Measurements from ENCODE around the gene PPFIA1.
"Not testable (repeated sequence)": the region's sequence is repeated elsewhere in the genome, so short reads cannot be mapped to it uniquely, and the experiment has no call there.

Gene PPFIA1

DNA sequence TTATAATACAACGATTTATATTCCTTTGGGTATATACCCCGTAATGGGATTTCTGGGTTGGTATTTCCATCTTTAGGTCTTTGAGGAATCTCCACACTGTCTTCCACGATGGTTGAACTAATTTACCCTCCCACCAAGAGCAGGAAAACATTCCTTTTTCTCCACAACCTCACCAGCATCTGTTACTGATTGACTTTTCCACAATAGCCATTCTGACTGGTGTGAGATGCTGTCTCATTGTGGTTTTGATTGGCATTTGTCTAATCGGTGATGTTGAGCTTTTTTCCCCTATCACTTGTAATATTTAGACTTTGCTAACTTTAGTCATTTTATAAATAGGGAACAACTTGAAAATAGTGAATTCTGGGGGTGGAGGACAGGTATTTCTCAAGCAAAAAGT, 58.1 kb downstream of the PPFIA1 start:
- Histone ChIP-seq H3K79me2 (no peaks in the 10 kb centered on the region), H2AFZ (no peak overlapping the region), H3K4me3 (ENCODE audit: low read depth, low read length) (no peak overlapping the region), H3K9me3 (ENCODE audit: control insufficient read depth, low read length) (no peaks in the 10 kb centered on the region), H3K4me2 (ENCODE audit: low read length) (no peak overlapping the region), H3K4me1 (peaks cover 4% of the 10 kb centered on the region), H3K36me3 (ENCODE audit: control insufficient read depth, insufficient read depth, low read length) (no peaks in the 10 kb centered on the region), H3K9ac (no peak overlapping the region), H3K27ac (no peak overlapping the region), H3K27me3 (ENCODE audit: control insufficient read depth, insufficient read depth, low read length) (no peaks in the 10 kb centered on the region)
- TF ChIP-seq, protein P1, sequence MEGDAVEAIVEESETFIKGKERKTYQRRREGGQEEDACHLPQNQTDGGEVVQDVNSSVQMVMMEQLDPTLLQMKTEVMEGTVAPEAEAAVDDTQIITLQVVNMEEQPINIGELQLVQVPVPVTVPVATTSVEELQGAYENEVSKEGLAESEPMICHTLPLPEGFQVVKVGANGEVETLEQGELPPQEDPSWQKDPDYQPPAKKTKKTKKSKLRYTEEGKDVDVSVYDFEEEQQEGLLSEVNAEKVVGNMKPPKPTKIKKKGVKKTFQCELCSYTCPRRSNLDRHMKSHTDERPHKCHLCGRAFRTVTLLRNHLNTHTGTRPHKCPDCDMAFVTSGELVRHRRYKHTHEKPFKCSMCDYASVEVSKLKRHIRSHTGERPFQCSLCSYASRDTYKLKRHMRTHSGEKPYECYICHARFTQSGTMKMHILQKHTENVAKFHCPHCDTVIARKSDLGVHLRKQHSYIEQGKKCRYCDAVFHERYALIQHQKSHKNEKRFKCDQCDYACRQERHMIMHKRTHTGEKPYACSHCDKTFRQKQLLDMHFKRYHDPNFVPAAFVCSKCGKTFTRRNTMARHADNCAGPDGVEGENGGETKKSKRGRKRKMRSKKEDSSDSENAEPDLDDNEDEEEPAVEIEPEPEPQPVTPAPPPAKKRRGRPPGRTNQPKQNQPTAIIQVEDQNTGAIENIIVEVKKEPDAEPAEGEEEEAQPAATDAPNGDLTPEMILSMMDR (IDR thresholded peaks at IDR 0.05), result no peak

DNA sequence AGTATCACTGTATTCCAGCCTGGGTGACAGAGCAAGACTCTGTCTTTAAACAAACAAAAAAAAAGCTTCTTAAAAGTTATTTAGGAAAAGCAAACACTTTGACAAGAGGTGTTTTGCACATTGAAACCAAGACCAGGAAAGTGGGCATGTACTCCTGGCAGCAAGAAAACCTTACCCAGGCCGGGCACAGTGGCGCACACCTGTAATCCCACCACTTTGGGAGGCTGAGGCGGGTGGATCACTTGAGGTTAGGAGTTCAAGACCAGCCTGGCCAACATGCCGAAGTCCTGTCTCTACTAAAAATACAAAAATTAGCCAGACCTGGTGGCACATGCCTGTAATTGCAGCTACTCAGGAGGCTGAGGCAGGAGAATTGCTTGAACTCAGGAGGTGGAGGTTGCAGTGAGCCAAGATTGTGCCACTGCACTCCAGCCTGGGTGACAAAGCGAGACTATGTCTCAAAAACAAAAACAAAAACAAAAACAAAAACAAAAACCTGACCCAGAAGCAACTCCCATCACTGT, 60.9 kb downstream of the PPFIA1 start:
- not testable (repeated sequence) for H3K36me3 ChIP-seq (ENCODE audit: control insufficient read depth, insufficient read depth, low read length); H3K79me2 ChIP-seq; H3K4me1 ChIP-seq; H3K4me3 ChIP-seq (ENCODE audit: low read depth, low read length); H3K27ac ChIP-seq; H3K9ac ChIP-seq; H2AFZ ChIP-seq; H3K27me3 ChIP-seq (ENCODE audit: control insufficient read depth, insufficient read depth, low read length); H3K9me3 ChIP-seq (ENCODE audit: control insufficient read depth, low read length); H3K4me2 ChIP-seq (ENCODE audit: low read length)

DNA sequence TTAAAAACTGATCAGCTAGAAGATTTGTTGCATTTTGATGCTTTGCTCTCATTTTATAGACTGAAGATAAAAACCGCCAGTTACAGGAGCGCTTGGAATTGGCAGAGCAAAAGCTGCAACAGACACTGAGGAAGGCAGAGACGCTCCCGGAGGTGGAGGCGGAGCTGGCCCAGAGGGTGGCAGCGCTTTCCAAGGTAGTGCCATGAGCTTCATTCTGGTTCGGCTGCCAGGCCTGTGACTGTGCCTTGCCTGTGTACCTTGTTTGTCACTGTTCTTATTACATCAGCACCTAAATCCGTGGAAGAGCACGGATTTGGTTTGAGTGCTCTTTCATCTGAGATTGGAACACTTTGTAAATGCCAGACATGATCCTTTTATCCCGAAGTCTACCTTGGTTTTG, 61.4 kb downstream of the PPFIA1 start:
- H3K9ac ChIP-seq, result no peak overlapping the region
- TF ChIP-seq, protein P1 (IDR thresholded peaks at IDR 0.05), result no peak
- H3K4me2 ChIP-seq (ENCODE audit: low read length), result no peak overlapping the region
- no peaks in the 10 kb centered on the region for H3K4me1 ChIP-seq
- H2AFZ ChIP-seq, result no peak overlapping the region
- no peaks in the 10 kb centered on the region for H3K36me3 ChIP-seq (ENCODE audit: control insufficient read depth, insufficient read depth, low read length)
- no peak overlapping the region for H3K4me3 ChIP-seq (ENCODE audit: low read depth, low read length)
- no peaks in the 10 kb centered on the region for H3K79me2 ChIP-seq
- H3K27me3 ChIP-seq (ENCODE audit: control insufficient read depth, insufficient read depth, low read length), result no peaks in the 10 kb centered on the region
- no peaks in the 10 kb centered on the region for H3K9me3 ChIP-seq (ENCODE audit: control insufficient read depth, low read length)
- H3K27ac ChIP-seq, result no peak overlapping the region

DNA sequence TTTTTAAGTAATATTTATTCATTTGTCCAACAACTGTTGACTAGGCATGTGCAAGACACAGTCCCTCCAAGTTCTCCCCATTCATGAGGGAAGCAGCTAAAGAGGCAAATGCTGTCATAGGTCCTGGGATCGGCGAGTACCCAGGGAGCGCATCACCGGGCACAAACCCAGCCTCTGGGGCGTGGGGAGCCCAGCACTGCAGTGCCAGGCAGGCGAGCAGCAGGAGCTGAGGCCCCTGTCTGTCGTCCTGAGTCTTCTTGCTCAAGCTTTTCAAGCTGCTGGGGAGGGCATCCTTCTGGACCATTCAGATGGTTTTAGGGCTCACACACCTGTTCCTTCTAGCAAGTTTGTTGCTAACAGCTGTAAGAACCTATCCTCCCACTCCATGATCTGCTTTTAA, 62.1 kb downstream of the PPFIA1 start:
- Histone ChIP-seq H2AFZ (no peak overlapping the region), H3K36me3 (ENCODE audit: control insufficient read depth, insufficient read depth, low read length) (no peaks in the 10 kb centered on the region), H3K27me3 (ENCODE audit: control insufficient read depth, insufficient read depth, low read length) (no peaks in the 10 kb centered on the region), H3K4me1 (no peaks in the 10 kb centered on the region), H3K9ac (no peak overlapping the region), H3K27ac (no peak overlapping the region), H3K79me2 (no peaks in the 10 kb centered on the region), H3K4me2 (ENCODE audit: low read length) (no peak overlapping the region), H3K9me3 (ENCODE audit: control insufficient read depth, low read length) (no peaks in the 10 kb centered on the region), H3K4me3 (ENCODE audit: low read depth, low read length) (no peak overlapping the region)
- TF ChIP-seq, protein P1 (IDR thresholded peaks at IDR 0.05), result no peak

DNA sequence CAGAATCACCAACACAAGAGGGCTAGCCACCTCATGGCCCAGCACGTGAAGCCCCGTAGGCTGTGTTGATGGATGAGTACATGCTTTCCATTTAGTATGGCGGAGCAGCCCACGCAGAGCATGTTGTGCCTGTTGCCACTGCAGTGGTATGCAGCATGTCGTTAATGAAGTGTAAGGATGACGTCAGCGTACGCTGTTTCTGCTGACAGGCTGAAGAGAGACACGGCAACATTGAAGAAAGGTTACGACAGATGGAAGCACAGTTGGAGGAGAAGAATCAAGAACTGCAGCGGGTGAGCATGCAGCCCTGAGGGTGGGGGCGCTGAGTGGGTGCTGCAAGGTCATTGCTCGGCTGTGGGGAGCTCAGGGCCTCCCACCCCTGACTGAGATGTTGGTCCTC, 62.8 kb downstream of the PPFIA1 start:
- H3K4me1 ChIP-seq, result no peaks in the 10 kb centered on the region
- no peaks in the 10 kb centered on the region for H3K36me3 ChIP-seq (ENCODE audit: control insufficient read depth, insufficient read depth, low read length)
- TF ChIP-seq, protein P1 (IDR thresholded peaks at IDR 0.05), result no peak
- H3K79me2 ChIP-seq, result no peaks in the 10 kb centered on the region
- H3K27ac ChIP-seq, result no peak overlapping the region
- no peak overlapping the region for H3K4me3 ChIP-seq (ENCODE audit: low read depth, low read length)
- H3K9me3 ChIP-seq (ENCODE audit: control insufficient read depth, low read length), result no peaks in the 10 kb centered on the region
- H3K9ac ChIP-seq, result no peak overlapping the region
- no peaks in the 10 kb centered on the region for H3K27me3 ChIP-seq (ENCODE audit: control insufficient read depth, insufficient read depth, low read length)
- no peak overlapping the region for H2AFZ ChIP-seq
- H3K4me2 ChIP-seq (ENCODE audit: low read length), result no peak overlapping the region
